ENCODE measurements around the gene ADAM11.

The ADAM11 gene

GRCh38 chr17:44831371-44831770 is 72.6 kb downstream of the ADAM11 start:
- DNase-seq, result no peak
- H3K36me3 ChIP-seq (ENCODE audit: control insufficient read depth, insufficient read depth, low read length), result no peaks in the 10 kb centered on the region
- H3K4me1 ChIP-seq (ENCODE audit: control insufficient read depth, insufficient read depth, low read length, poor library complexity, severe bottlenecking), result peaks cover 6% of the 10 kb centered on the region
- H3K9me3 ChIP-seq (ENCODE audit: control insufficient read depth, low read length), result no peaks in the 10 kb centered on the region
- H3K4me3 ChIP-seq (ENCODE audit: insufficient read depth, low read depth, low read length, poor library complexity, severe bottlenecking), result no peak overlapping the region
- no peak overlapping the region for H3K27ac ChIP-seq (ENCODE audit: insufficient read depth, low read length, poor library complexity, severe bottlenecking)
- peaks cover 42% of the 10 kb centered on the region for H3K27me3 ChIP-seq (replicated peaks; ENCODE audit: control insufficient read depth, insufficient read depth, low read length, poor library complexity, severe bottlenecking)

Measured in effector memory CD4-positive, alpha-beta T cell (primary cell).